GM18502 (cell line): ENCODE measurements around the gene CELSR3.

Experiments used
- ATAC-seq: cut with Tn5 transposase; IDR thresholded peaks from one replicate; pipeline ENCODE4 v1.9.1; 2021; ENCODE audit warnings: mild to moderate bottlenecking; ENCODE audit not compliant: unreplicated experiment, poor library complexity

The CELSR3 gene

GRCh38 chr3:48609088-48610005 lies 53.3 kb downstream of the CELSR3 start, which contains the start of gene UQCRC1:
TSS of gene UQCRC1 (minus strand) at chr3:48609646. CDS start at chr3:48609620, 26 bp downstream.
- ATAC-seq = peak; percentile 94

DNA sequence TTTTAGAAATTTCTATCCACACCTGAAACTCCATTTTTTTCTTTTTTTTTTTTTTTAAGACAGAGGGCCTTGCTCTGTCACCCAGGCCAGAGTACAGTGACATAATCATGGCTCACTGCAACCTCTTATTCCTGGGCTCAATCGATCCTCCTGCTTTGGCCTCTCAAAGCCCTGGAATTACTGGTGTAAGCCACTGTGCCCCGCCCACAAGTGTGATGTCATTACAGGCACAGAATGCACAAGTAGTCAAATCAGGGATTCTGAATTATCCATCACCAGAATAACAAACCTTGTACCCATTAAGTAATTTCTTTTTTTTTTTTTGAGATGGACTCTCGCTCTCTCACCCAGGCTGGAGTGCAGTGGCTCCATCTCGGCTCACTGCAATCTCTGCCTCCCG lies 55.2 kb downstream of the CELSR3 start:
- no peak for ATAC-seq

- ATAC-seq = no peak
Measured at GRCh38 chr3:48601622-48601994, 61.1 kb downstream of the CELSR3 start.

DNA sequence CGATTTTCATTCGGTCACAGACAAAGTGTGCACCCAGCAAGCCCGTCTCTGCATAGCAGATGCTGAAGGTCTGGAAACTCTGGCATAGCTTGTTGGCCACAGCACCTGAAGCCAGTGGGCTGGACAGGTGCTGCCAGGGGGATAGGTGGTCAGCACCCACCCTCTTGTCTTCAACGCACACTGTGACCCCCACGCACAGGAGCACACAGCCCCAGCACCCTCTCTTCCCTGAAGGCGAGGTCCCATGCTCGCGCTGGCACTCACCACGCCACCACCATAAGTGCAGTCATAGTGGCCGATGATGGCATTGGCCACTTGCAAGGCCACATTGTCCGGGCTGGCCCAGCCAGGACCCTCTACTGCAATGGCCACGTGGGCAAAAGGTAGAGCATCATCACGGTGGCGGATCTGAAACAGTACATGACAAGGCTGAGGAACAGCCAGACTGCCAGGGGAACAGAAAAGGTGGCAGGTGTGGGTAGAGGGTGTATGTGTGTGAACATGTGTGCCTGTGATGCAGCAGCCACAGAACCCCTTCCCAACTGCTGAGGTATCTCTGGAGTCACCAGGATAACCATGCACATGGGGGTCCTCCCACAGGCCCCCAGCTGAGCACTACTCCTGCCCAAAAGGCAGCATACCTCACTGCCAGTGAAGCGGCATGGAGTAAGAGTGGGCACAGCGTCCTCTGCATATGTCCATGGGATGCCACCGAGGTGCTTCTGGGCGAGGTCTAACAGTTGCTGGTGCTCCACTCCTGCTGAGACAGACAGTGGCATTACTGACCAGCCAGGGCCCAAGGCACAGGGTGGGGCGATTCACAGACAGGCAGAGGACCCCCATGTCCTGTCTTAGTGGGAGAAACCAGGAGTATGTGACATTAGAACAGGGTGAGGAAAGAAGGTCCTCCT lies 61.7 kb downstream of the CELSR3 start:
- no peak for ATAC-seq

DNA sequence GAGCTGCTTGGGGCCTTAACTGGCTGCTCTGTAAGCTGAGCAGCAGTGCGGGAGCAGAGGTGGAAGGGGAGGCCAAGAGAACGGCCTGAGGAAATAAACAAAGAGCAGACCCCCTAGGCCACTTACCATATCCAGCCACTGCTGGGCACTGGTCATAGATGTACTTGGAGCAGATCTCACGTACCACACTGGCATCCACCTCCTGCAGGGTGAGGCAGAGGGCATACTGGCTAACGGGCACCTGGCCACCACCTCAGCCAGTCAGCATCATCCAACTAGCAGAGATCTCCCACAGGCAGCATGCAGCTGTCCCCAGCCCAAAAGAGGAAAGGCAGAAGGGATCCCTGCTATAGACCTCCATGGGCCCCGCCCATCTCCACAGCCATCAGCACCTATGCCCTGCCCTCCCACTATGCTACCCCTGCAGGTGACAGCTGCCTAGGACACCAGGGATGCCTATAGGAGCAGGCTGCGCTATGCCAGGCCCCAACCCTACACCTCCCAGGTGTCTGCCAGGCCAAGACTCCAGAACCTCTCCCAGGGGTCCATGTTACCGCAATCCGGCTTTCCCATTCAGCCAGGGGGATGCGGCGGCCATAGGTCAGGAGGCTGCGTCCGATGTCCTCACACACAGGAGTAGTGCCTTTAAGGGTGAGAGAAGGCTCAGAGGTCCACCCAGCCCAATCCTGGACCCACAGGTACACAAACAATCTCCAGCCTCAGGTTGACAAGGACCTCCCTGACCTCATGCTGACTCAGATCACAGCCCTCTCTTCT lies 63.0 kb downstream of the CELSR3 start:
- ATAC-seq = no peak

- ATAC-seq = no peak
Measured at GRCh38 chr3:48599077-48599501, 63.6 kb downstream of the CELSR3 start.

- no peak for ATAC-seq
Measured at GRCh38 chr3:48598323-48599076, 64.2 kb downstream of the CELSR3 start.

GRCh38 chr3:48597408-48597800 lies 65.3 kb downstream of the CELSR3 start:
- ATAC-seq = no peak

DNA sequence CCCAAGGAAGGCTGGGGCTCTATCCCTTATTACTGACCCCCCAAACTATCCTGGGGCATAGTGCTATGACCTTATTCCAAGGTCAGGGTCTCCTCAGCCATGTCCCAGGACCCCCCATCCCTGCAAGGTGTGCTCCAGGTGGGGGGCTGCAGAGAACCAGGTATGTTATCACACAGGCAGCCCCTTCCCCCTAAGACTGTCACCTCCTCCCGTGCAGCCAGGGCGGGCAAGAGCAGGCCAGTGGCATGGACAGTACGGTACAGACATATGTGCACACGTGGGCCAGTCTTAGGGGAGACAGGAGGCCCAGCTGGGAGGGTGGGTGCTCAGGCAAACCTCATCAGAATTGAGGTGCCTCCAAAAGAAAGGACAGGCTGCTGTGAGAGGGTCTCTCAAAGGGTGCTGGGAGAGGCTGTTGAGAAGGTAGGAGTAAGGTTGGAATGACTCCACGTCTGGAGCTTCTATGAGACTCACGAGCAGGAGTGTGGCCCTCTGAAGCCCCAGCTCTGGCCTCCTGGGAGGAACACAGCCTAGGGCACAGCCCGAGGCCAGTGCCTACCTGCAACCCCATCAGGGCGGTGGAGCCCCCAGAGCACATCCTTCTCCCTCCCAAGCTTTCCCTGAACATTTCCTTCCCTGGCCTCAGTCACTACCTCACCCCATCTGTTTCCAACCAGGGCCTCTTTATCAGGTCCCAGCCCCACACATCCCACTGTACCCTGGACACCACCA lies 65.8 kb downstream of the CELSR3 start:
- no peak for ATAC-seq

DNA sequence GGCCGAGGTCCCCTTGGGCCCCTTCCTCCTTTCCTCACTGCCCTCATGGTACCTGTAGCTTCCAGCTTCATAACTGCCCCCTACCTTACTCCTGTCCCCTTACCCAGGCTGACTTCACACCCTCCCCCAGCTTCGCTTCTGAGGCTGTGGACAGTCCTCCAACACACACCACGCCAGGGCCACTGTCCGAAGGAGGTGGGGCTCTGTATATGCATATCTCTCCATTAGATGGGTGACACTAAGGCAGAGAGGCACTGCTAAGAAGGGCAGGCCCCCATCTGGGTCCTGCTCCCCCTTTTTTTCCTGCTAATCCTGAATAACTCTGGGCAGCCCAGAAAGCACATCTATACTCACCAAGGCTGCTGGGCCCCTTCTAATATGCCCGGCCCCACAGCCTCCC lies 66.5 kb downstream of the CELSR3 start:
- no peak for ATAC-seq

- ATAC-seq = no peak
Measured at GRCh38 chr3:48595526-48596121, 67.1 kb downstream of the CELSR3 start.

DNA sequence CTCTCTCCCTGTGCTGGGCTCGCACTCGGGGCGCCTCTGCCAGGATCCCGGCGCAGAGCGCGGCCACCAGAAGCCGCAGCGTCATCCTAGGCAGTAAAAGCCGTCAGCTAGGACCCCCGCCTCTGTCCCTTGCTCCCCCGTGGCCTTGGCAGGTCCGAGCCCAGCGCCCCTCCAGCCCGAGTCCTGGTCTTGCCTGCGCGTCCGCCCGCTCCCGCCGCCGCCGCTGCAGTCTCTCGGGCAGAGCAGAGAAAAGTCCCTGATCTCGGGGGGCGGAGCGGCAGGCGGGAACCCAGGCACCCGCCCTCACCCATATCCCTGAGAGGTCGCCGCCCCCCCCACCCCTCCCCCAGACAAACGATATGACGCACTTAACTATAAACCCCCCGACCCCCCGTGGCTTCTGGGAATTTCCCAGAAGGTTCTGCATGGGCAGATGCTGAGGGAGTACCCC lies 67.6 kb downstream of the CELSR3 start, which contains the start of gene COL7A1:
Gene COL7A1, minus strand, starts transcription at position 255 of the 451 bp plus-strand sequence. Its CDS starts 170 bp downstream, at position 85.
- ATAC-seq = no peak

DNA sequence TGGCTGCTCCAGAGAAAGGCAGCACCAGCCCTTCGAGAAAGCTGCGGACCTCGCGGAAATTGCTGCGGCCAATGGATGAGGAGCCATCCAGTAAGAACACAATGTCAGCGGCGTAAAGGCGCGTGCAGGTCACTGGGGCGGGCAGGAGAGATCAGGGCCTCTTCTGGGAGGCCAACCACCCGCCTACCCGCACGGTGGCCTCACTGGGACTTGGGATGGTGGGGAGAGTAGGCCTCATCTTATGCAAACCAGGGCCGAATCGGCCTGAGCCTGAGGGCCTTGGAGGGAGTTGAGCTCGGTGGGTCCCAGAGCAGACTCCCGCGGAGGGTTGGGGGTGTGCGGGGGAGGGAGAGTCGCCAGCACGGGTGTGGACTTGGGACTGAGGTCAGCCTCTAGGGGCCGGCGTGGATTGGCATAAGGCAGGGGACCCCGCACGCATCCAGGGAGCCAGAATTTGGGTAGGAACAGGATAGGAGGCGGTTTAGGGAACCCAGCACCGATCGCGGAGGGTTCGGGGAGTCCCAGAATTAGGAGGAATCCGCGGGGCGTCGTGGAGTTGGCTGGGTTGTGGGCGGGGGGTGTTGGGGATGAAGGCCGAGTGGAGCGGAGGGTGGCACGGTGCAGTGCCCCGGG lies 68.2 kb downstream of the CELSR3 start:
- no peak for ATAC-seq

- ATAC-seq = no peak
Measured at GRCh38 chr3:48593337-48593736, 69.3 kb downstream of the CELSR3 start.

- no peak for ATAC-seq
Measured at GRCh38 chr3:48592519-48593087, 70.1 kb downstream of the CELSR3 start.

DNA sequence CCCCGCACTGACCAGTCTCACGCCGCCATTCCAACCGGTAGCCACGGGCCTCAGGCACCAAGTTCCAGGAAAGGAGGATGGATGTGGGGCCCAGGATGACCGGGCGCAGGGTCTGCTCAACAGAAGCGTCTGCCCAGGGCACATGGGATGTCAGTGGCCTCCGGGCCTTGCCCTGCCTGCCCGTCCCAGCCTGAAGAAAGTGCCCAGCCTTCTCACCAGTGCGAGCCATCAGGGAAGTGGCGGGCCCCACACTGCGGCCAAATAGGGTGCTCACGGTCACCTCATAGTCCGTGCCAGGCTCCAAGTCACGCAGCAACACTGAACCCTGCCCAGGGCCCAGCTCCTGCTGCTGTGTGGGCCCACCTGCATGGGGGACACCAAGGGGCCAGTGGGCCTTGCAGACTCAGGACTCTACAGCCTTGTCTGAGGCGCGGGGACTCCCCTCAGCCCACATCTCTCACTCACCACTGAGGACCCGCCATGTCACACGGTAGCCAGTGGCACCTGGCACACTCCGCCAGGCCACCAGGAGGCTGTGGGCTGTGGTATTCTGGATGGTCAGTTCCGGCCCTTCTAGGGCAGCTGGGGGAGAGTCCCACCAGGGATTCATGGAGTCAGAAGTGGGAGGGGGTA lies 70.7 kb downstream of the CELSR3 start:
- ATAC-seq = no peak

GRCh38 chr3:48591436-48591835 lies 71.2 kb downstream of the CELSR3 start:
- ATAC-seq = no peak
